ENCODE measurements around the gene PPIL4.

PPIL4 gene

GRCh38 chr6:149456311-149457021, 89.4 kb downstream of the PPIL4 start:
- H3K4me1 Mint-ChIP-seq: peaks cover 21% of the 10 kb centered on the region
- no peak overlapping the region for H3K4me3 Mint-ChIP-seq
- H3K36me3 Mint-ChIP-seq (ENCODE audit: low read depth): no peaks in the 10 kb centered on the region
- TF ChIP-seq, protein P1, sequence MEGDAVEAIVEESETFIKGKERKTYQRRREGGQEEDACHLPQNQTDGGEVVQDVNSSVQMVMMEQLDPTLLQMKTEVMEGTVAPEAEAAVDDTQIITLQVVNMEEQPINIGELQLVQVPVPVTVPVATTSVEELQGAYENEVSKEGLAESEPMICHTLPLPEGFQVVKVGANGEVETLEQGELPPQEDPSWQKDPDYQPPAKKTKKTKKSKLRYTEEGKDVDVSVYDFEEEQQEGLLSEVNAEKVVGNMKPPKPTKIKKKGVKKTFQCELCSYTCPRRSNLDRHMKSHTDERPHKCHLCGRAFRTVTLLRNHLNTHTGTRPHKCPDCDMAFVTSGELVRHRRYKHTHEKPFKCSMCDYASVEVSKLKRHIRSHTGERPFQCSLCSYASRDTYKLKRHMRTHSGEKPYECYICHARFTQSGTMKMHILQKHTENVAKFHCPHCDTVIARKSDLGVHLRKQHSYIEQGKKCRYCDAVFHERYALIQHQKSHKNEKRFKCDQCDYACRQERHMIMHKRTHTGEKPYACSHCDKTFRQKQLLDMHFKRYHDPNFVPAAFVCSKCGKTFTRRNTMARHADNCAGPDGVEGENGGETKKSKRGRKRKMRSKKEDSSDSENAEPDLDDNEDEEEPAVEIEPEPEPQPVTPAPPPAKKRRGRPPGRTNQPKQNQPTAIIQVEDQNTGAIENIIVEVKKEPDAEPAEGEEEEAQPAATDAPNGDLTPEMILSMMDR (IDR thresholded peaks at IDR 0.05): no peak
- DNase-seq: no peak
- no peak overlapping the region for H3K27ac Mint-ChIP-seq
- H3K9me3 Mint-ChIP-seq: no peaks in the 10 kb centered on the region
- H3K27me3 Mint-ChIP-seq (ENCODE audit: low read depth, poor library complexity): peaks cover 28% of the 10 kb centered on the region

DNA sequence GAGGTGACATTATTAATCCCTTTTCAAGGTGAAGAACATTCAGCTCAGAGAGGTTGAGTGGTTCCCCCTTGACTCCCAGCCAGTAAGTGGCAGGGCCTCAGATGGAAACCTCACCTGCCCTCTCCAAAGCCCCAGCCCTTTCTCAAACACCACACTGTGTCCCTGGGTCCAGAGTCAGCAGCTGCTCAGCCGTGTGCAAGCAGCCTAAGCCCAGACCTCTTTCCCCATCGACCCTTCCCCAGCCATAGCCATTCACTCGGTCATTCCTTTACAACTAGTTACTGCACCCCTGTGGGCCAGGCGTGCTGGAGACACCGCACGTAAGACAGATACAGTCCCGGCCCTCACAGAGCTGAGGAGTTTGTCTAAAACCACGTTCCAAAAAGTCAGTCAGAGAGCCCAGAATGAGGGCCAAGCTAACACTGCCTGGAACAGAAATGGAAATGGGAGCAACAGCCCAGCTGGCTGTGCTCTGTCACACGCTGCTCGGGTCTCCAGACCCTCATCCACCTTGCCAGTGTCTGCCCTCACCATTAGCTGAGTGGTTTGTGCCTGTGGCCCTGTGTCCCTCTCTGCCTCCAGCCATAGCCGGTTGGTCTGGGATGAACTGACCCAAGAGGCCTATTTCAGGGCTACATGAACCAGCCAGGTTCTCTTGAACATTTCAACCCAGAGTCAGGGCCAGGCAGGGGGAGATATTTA, 90.7 kb downstream of the PPIL4 start:
- Mint-ChIP-seq H3K27ac (no peak overlapping the region), H3K4me3 (no peak overlapping the region), H3K36me3 (ENCODE audit: low read depth) (no peaks in the 10 kb centered on the region), H3K9me3 (no peaks in the 10 kb centered on the region), H3K4me1 (peaks cover 21% of the 10 kb centered on the region), H3K27me3 (ENCODE audit: low read depth, poor library complexity) (peaks cover 28% of the 10 kb centered on the region)
- DNase-seq: no peak
- TF ChIP-seq, protein P1 (IDR thresholded peaks at IDR 0.05): no peak
